GM23338 (cell line): Measurements from ENCODE around the gene LRRC25.

ENCODE experiments used
- CREB1 ChIP-seq: fragments of 250-450 bp; sonication (Bioruptor Pico); IDR thresholded peaks from 2 replicates; pipeline ENCODE4 v1.5.0; 2020; ENCODE audit warnings: low read depth, mild to moderate bottlenecking, moderate library complexity
- CTCF ChIP-seq, 2 experiments: fragments of 200-600 bp in 1 of 2; sonication (generic) in 1 of 2; conservative IDR thresholded peaks; 2 replicates each; pipeline versions ENCODE4 v1.5.1 to v1.6.1; 2016 to 2017; ENCODE audit warnings: antibody characterized with exemption in 2 of 2, low read depth in 2 of 2, mild to moderate bottlenecking in 2 of 2, moderate library complexity in 1 of 2
- EZH2 ChIP-seq: fragments of 200-600 bp; sonication (generic); IDR thresholded peaks from one replicate; pipeline ENCODE4 v1.8.0; 2017; ENCODE audit warnings: antibody characterized with exemption, mild to moderate bottlenecking, low read depth; ENCODE audit not compliant: unreplicated experiment
- JUNB ChIP-seq: IDR thresholded peaks from one replicate; pipeline ENCODE4 v1.6.1; 2016; ENCODE audit warnings: antibody characterized with exemption; ENCODE audit not compliant: unreplicated experiment
- POLR2AphosphoS5 ChIP-seq: IDR thresholded peaks from 2 replicates; pipeline ENCODE4 v1.6.1; 2016; ENCODE audit warnings: antibody characterized with exemption, low read depth
- REST ChIP-seq: IDR thresholded peaks from one replicate; pipeline ENCODE4 v1.6.1; 2018; ENCODE audit warnings: antibody characterized with exemption; ENCODE audit not compliant: unreplicated experiment
- STAT1 ChIP-seq: IDR thresholded peaks from one replicate; pipeline ENCODE4 v1.6.1; 2016; ENCODE audit warnings: antibody characterized with exemption; ENCODE audit not compliant: unreplicated experiment
- ZNF114 ChIP-seq: fragments of 250-450 bp; sonication (Bioruptor Pico); IDR thresholded peaks from 2 replicates; pipeline ENCODE4 v1.5.0; 2020; ENCODE audit warnings: mild to moderate bottlenecking, moderate library complexity
- ZNF331 ChIP-seq: fragments of 250-450 bp; sonication (Bioruptor Pico); IDR thresholded peaks from 2 replicates; pipeline ENCODE4 v1.5.0; 2020; ENCODE audit warnings: low read depth, mild to moderate bottlenecking, moderate library complexity
- ZNF462 ChIP-seq: fragments of 250-450 bp; sonication (Bioruptor Pico); IDR thresholded peaks from 2 replicates; pipeline ENCODE4 v1.5.0; 2020; ENCODE audit warnings: mild to moderate bottlenecking, moderate library complexity

GRCh38 chr19:18344582-18344950, 52.9 kb downstream of the LRRC25 start:
- TF ChIP-seq ZNF114: no peak
- no peak for TF ChIP-seq CTCF (conservative IDR thresholded peaks at IDR 0.05; ENCODE audit: low read depth in 2 of 2)
- TF ChIP-seq EZH2: no peak
- TF ChIP-seq ZNF462 (CRISPR knock-in tag): no peak
- no peak for TF ChIP-seq REST
- TF ChIP-seq STAT1: no peak
- TF ChIP-seq POLR2AphosphoS5: no peak
- no peak for TF ChIP-seq CREB1 (CRISPR knock-in tag)
- no peak for TF ChIP-seq JUNB
- TF ChIP-seq ZNF331 (CRISPR knock-in tag): no peak
